H1 (cell line): ENCODE results near the gene POLR2J.

Experiments
- CEBPB ChIP-seq: IDR thresholded peaks from 2 replicates; pipeline ENCODE4 v1.6.1; 2012; ENCODE audit warnings: low read depth, low read length
- CREB1 ChIP-seq: IDR thresholded peaks from 2 replicates; pipeline ENCODE4 v1.6.1; 2012; ENCODE audit warnings: inconsistent platforms
- GABPA ChIP-seq: IDR thresholded peaks from 2 replicates; pipeline ENCODE4 v1.6.1; 2011; ENCODE audit warnings: mild to moderate bottlenecking, low read length, moderate library complexity, borderline replicate concordance; ENCODE audit not compliant: insufficient read depth
- POLR2A ChIP-seq, 2 experiments: IDR thresholded peaks; 1 replicate in 1 of 2; 2 replicates in 1 of 2; pipeline ENCODE4 v1.6.1; 2011; ENCODE audit warnings: low read depth in 2 of 2, low read length in 2 of 2, mild to moderate bottlenecking in 2 of 2; ENCODE audit errors: control extremely low read depth in 1 of 2
- SP2 ChIP-seq: IDR thresholded peaks from 2 replicates; pipeline ENCODE4 v1.6.1; 2012; ENCODE audit warnings: mild to moderate bottlenecking, low read length, inconsistent platforms
- TF ChIP-seq, protein P1 (sequence below), 3 experiments: IDR thresholded peaks; 1 replicate in 2 of 3; 2 replicates in 1 of 3; pipeline versions ENCODE4 v1.5.1 to v1.6.1; 2011; ENCODE audit warnings: low read length in 3 of 3, mild to moderate bottlenecking in 3 of 3, inconsistent platforms in 2 of 3, low read depth in 1 of 3, moderate library complexity in 1 of 3; ENCODE audit not compliant: insufficient read depth in 1 of 3; ENCODE audit errors: control extremely low read depth in 1 of 3

DNA sequence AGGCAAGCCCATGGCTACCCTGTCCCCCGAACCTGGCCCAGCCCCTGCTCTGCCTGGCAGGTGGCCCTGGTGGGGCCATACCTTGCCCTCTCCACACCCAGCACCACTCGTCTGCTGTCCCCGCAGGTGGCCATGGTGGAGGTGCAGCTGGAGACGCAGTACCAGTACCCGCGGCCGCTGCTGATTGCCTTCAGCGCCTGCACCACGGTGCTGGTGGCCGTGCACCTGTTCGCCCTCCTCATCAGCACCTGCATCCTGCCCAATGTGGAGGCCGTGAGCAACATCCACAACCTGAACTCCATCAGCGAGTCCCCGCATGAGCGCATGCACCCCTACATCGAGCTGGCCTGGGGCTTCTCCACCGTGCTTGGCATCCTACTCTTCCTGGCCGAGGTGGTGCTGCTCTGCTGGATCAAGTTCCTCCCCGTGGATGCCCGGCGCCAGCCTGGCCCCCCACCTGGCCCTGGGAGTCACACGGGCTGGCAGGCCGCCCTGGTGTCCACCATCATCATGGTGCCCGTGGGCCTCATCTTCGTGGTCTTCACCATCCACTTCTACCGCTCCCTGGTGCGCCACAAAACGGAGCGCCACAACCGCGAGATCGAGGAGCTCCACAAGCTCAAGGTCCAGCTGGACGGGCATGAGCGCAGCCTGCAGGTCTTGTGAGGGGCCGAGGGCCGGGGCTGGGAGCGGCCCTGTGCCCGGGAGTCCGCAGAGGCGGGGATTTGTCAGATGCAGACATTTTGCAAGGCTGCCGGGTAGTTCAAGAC lies 32.1 kb downstream of the POLR2J start:
- TF ChIP-seq SP2 (no peak), CEBPB (no peak), CREB1 (no peak), GABPA (no peak), POLR2A (IDR thresholded peaks at IDR 0.05; ENCODE audit: control extremely low read depth in 1 of 2, low read depth in 2 of 2, low read length in 2 of 2) (no peak)
- TF ChIP-seq, protein P1, sequence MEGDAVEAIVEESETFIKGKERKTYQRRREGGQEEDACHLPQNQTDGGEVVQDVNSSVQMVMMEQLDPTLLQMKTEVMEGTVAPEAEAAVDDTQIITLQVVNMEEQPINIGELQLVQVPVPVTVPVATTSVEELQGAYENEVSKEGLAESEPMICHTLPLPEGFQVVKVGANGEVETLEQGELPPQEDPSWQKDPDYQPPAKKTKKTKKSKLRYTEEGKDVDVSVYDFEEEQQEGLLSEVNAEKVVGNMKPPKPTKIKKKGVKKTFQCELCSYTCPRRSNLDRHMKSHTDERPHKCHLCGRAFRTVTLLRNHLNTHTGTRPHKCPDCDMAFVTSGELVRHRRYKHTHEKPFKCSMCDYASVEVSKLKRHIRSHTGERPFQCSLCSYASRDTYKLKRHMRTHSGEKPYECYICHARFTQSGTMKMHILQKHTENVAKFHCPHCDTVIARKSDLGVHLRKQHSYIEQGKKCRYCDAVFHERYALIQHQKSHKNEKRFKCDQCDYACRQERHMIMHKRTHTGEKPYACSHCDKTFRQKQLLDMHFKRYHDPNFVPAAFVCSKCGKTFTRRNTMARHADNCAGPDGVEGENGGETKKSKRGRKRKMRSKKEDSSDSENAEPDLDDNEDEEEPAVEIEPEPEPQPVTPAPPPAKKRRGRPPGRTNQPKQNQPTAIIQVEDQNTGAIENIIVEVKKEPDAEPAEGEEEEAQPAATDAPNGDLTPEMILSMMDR (IDR thresholded peaks at IDR 0.05; ENCODE audit: control extremely low read depth in 1 of 3, insufficient read depth in 1 of 3, low read depth in 1 of 3, low read length in 3 of 3): no peak
